HG03460 (cell line): ENCODE results near the gene HIPK4.
"Not testable (repeated sequence)": the region's sequence is repeated elsewhere in the genome, so short reads cannot be mapped to it uniquely, and the experiment has no call there.

Experiments
- ATAC-seq: cut with Tn5 transposase; IDR thresholded peaks from one replicate; pipeline ENCODE4 v1.9.1; 2021; ENCODE audit not compliant: unreplicated experiment

The HIPK4 gene

GRCh38 chr19:40394816-40395210 is 4.8 kb upstream of the HIPK4 start:
- no peak for ATAC-seq

GRCh38 chr19:40393894-40394815 is 4.2 kb upstream of the HIPK4 start:
- no peak for ATAC-seq

- no peak for ATAC-seq
These were observed 3.0 kb upstream of the HIPK4 start for GRCh38 chr19:40392894-40393517.

- ATAC-seq, result no peak
These were observed 2.1 kb upstream of the HIPK4 start for GRCh38 chr19:40392123-40392522.

GRCh38 chr19:40389404-40390083 is 437 bp downstream of the HIPK4 start:
- ATAC-seq, result no peak

GRCh38 chr19:40388481-40388880 is 1.5 kb downstream of the HIPK4 start:
- no peak for ATAC-seq

- no peak for ATAC-seq
These were observed 2.8 kb downstream of the HIPK4 start for GRCh38 chr19:40387155-40387554.

GRCh38 chr19:40383668-40384248 is 6.2 kb downstream of the HIPK4 start:
- ATAC-seq, result no peak

GRCh38 chr19:40381321-40381720 is 8.7 kb downstream of the HIPK4 start:
- ATAC-seq, result no peak

GRCh38 chr19:40380199-40381037 is 9.6 kb downstream of the HIPK4 start:
- ATAC-seq, result no peak

- ATAC-seq, result no peak
These were observed 10.4 kb downstream of the HIPK4 start for GRCh38 chr19:40379446-40380198.

- ATAC-seq, result no peak
These were observed 11.5 kb downstream of the HIPK4 start for GRCh38 chr19:40378509-40378908.

GRCh38 chr19:40377876-40378385 is 12.1 kb downstream of the HIPK4 start:
- ATAC-seq, result no peak

GRCh38 chr19:40376286-40376862 is 13.6 kb downstream of the HIPK4 start:
- ATAC-seq, result no peak

GRCh38 chr19:40374084-40374483 is 15.9 kb downstream of the HIPK4 start:
- no peak for ATAC-seq

GRCh38 chr19:40371802-40372122 is 18.2 kb downstream of the HIPK4 start:
- no peak for ATAC-seq

GRCh38 chr19:40370997-40371801 is 18.8 kb downstream of the HIPK4 start:
- ATAC-seq, result no peak

GRCh38 chr19:40370253-40370652 is 19.7 kb downstream of the HIPK4 start:
- not testable (repeated sequence) for ATAC-seq

- no peak for ATAC-seq
These were observed 20.2 kb downstream of the HIPK4 start for GRCh38 chr19:40369797-40370196.
